Measurements from ENCODE around the gene NCAM2.

The NCAM2 gene

DNA sequence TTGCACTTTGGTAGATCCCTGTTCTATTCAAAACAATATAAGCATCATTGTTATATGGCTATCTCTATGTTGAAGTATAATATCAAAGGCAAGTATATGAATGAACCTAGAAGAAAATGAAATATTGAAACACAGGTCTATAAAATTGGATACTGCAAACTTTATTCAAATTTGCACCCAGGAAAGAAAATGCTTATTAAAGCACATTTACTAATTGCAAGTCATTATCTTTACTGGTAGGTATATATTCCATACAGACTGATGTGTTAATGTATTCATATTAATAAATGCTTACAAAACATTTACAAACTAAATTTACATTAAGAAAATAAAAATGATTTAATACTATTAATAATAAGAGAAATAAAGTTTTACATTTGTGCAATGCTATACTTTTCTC is 469.8 kb downstream of the NCAM2 start:
- DNase-seq, result no peak

DNA sequence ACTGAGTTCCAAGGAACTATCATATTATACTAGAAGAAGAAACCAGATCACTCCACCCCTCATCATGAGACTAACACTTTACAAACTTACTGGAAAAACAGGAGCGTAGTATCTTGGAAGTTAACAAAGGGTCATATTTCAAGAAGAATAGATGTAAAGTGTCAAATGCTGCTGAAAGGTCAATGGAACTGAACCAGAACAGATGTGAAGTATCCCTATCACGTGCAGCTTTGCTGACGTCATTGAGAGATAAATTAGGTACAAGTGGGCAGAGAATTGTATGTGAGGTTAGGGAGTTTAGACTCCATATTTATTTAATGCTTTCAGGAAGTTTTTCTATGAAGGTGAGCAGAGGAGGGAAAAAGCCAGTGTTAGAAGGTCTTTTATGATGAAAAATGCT is 483.0 kb downstream of the NCAM2 start:
- DNase-seq, result no peak

DNA sequence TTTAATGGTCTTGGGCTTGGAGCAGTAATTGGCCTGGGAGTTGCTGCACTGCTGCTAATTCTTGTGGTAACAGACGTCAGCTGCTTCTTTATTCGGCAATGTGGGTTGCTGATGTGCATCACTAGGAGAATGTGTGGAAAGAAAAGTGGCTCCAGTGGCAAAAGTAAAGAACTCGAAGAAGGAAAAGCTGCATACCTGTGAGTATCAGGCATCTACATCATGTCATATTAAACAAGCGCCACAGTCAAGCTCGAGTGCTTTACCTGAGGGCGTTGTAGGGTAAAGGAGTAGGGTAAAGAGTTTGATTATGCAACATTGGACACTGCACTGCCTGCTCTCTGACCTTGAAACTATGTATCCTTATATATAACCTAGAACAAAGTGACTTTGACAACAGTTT is 510.6 kb downstream of the NCAM2 start:
- DNase-seq, result no peak

DNA sequence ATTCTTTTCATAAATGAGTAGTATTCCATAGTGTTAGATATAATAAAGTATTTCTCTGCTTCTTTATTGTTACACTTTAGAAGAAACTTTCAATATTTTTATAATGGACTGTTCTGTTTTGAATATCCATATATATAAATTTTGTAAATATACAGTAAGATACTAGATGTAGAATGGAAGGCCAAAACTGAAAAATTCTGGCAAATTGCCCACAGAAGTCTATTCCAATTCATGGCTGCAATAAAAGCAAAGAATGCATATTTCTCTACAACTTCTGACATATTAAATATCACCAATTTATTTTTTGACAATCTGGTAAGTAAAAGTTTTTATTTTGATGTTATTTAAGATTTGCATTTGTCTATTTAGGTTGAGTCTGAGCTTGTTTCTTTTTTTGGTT is 532.5 kb downstream of the NCAM2 start:
- no peak for DNase-seq

DNA sequence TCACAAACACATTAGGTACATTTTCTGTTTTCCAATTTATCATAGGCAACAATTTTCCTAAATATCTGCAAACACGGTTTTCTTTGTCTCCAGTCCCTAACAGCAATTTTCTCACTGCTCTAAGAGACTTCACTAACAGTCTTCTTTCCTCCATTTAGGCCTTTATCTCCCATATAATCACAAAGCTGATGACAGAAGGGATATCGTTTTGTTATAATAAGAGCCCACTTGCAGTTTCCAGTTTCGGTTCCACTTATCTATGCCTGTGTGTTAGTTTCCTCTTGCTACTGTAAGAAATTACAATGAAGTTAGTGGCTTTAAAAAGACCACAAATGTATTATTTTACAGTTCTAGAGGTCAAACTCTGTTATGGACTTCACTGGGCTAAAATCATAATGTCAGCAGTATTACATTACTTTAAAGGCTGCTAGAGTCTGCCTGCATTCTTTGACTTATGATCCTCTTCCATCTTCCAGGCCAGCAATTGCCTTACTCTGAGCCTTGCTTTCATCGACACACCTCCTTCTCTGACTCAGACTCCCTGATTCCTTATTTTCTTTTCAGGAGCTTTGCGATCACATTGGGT is 549.3 kb downstream of the NCAM2 start:
- DNase-seq, result no peak

DNA sequence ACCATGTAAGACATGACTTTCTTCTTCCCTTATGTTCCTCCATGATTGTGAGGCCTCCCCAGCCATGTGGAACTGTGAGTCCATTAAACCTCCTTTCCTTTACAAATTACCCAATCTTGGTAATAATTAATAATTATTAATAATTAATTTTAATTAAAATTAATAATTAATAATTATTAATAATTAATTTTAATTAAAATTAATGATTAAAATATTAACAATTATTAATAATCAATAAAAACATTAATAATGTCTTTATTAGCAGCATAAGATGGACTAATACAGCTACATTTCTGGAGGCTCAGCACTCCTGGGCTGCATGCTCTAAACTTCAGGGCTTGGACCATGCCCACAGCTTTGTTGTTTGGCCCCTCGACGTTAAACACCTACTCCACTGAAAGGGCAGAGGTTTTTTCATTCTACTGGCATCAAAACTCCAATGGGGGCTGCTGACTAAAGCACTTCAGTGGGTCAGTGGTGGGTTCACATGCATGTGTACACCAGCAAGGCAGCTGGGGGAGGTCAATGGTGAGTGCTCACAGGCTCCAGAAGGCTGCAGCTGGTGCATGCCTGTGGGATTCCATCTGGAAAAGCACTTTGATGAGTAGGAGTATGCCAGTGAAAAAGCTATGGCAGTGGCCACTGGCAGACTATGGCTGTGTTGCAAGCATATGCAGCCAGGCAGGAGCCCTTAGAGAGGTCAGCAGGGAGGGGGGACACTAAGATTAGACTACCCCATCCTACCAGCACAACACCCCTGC is 561.3 kb downstream of the NCAM2 start:
- DNase-seq, result no peak
